Duodenal mucosa (tissue), 2 donors: ENCODE measurements around the gene TMEM131.
"Not testable (repeated sequence)": the region's sequence is repeated elsewhere in the genome, so short reads cannot be mapped to it uniquely, and the experiment has no call there.

ENCODE experiments used
- H3K27ac ChIP-seq: one replicate; pipeline ENCODE4 v1.7.0; 2013; ENCODE audit warnings: low read depth, low read length
- H3K27me3 ChIP-seq, 2 donors: one replicate each; pipeline ENCODE4 v1.7.0; 2013; ENCODE audit warnings: low read length in 2 of 2, control low read depth in 1 of 2; ENCODE audit not compliant: insufficient read depth in 2 of 2, control insufficient read depth in 1 of 2
- H3K36me3 ChIP-seq, 2 donors: one replicate each; pipeline ENCODE4 v1.7.0; 2013; ENCODE audit warnings: low read length in 2 of 2, control low read depth in 1 of 2; ENCODE audit not compliant: insufficient read depth in 2 of 2, control insufficient read depth in 1 of 2
- H3K4me1 ChIP-seq, 2 donors: one replicate each; pipeline ENCODE4 v1.7.0; 2013; ENCODE audit warnings: low read length in 2 of 2, control low read depth in 1 of 2; ENCODE audit not compliant: insufficient read depth in 2 of 2, control insufficient read depth in 1 of 2
- H3K4me3 ChIP-seq, 2 donors: one replicate each; pipeline ENCODE4 v1.7.0; 2013; ENCODE audit warnings: low read length in 2 of 2, low read depth in 1 of 2
- H3K9ac ChIP-seq, 2 donors: one replicate each; pipeline ENCODE4 v1.7.0; 2013; ENCODE audit warnings: low read length in 2 of 2, low read depth in 1 of 2
- H3K9me3 ChIP-seq, 2 donors: one replicate each; pipeline ENCODE4 v1.7.0; 2013; ENCODE audit warnings: low read length in 2 of 2, control low read depth in 1 of 2; ENCODE audit not compliant: control insufficient read depth in 1 of 2

Gene TMEM131

GRCh38 chr2:97958184-97958583, 37.6 kb downstream of the TMEM131 start:
- Histone ChIP-seq H3K9me3 (no peaks in the 10 kb centered on the region), H3K36me3 (no peaks in the 10 kb centered on the region), H3K27me3 (no peaks in the 10 kb centered on the region), H3K4me3 (no peak overlapping the region), H3K9ac (no peak overlapping the region), H3K27ac (no peak overlapping the region), H3K4me1 (peaks cover 0 to 4% of the 10 kb centered on the region in 2 donors)

- Histone ChIP-seq H3K9me3 (no peaks in the 10 kb centered on the region), H3K36me3 (no peaks in the 10 kb centered on the region), H3K9ac (no peak overlapping the region), H3K4me1 (no peaks in the 10 kb centered on the region), H3K27me3 (no peaks in the 10 kb centered on the region), H3K27ac (no peak overlapping the region), H3K4me3 (no peak overlapping the region)
Measured at GRCh38 chr2:97957432-97958183, 38.1 kb downstream of the TMEM131 start.

DNA sequence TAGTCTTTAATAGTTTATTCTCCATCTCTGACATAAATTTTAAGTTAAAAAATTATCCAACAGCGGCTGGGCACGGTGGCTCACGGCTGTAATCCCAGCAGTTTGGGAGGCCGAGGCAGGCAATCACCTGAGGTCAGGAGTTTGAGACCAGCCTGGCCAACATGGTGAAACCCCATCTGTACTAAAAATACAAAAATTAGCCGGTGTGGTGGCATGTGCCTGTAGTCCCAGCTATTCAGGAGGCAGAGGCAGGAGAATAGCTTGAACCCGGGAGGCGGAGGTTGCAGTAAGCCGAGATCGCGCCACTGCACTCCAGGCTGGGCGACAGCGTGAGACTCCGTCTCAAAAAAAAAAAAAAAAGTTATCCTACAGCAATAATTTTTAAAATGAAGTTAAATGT, 39.0 kb downstream of the TMEM131 start:
- H3K9me3 ChIP-seq, H3K4me3 ChIP-seq, H3K27ac ChIP-seq, H3K4me1 ChIP-seq, H3K9ac ChIP-seq, H3K36me3 ChIP-seq, H3K27me3 ChIP-seq: not testable (repeated sequence)

GRCh38 chr2:97953853-97954252, 41.9 kb downstream of the TMEM131 start:
- H3K4me1 ChIP-seq = no peaks in the 10 kb centered on the region
- H3K4me3 ChIP-seq = no peak overlapping the region

DNA sequence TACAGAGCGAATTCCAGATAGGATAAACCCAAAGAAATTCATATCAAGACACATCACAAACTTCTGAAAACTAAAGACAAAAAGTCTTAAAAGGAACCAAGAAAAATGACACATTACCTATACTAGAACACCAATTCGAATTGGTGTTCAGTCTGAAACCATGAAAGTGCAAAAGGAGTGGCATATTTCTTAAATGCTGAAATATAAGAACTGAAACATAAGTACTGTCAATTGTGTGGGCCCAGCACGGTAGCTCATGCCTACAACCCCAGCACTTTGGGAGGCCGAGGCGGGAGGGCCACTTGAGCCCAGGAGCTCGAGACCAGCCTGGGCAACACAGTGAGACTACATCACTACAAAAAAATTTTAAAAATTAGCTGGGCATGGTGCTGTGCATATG, 43.4 kb downstream of the TMEM131 start:
- Histone ChIP-seq H3K4me3 (no peak overlapping the region), H3K9me3 (no peaks in the 10 kb centered on the region), H3K9ac (no peak overlapping the region), H3K36me3 (no peaks in the 10 kb centered on the region), H3K27ac (no peak overlapping the region), H3K27me3 (no peaks in the 10 kb centered on the region), H3K4me1 (no peaks in the 10 kb centered on the region)

More at GRCh38 chr2:97953853-97954252, 41.9 kb downstream of the TMEM131 start:
- Histone ChIP-seq H3K9ac (no peak overlapping the region), H3K36me3 (no peaks in the 10 kb centered on the region), H3K27ac (no peak overlapping the region), H3K27me3 (no peaks in the 10 kb centered on the region), H3K9me3 (no peaks in the 10 kb centered on the region)

DNA sequence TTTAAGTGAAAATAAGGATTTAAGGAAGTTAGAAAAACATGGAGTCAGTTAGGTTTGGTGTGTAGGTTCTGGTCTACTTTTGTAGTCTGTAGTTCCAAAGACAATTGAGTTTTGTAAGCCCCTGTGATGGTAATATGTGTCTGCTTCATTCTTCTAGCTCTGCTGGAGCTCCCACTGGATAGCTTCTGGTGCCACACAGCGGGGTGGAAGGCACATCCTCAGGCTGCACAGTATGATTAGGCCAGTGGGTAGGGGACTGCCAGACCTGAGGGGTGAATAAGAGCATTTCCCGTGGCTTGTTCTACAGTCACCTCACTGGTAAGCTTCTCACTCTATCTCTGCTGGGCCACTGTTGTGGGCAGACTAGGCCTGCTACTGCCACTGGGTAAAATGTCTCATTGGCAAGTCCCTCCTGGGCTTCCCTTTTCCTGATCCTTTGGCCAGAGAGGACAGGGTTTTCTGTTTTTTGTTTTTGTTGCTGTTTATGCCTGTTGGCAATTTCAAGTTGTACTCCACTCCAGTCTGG, 44.5 kb downstream of the TMEM131 start:
- Histone ChIP-seq H3K9me3 (no peaks in the 10 kb centered on the region), H3K36me3 (no peaks in the 10 kb centered on the region), H3K27me3 (no peaks in the 10 kb centered on the region), H3K9ac (no peak overlapping the region), H3K27ac (no peak overlapping the region), H3K4me3 (no peak overlapping the region), H3K4me1 (peaks cover 0 to 5% of the 10 kb centered on the region in 2 donors)

DNA sequence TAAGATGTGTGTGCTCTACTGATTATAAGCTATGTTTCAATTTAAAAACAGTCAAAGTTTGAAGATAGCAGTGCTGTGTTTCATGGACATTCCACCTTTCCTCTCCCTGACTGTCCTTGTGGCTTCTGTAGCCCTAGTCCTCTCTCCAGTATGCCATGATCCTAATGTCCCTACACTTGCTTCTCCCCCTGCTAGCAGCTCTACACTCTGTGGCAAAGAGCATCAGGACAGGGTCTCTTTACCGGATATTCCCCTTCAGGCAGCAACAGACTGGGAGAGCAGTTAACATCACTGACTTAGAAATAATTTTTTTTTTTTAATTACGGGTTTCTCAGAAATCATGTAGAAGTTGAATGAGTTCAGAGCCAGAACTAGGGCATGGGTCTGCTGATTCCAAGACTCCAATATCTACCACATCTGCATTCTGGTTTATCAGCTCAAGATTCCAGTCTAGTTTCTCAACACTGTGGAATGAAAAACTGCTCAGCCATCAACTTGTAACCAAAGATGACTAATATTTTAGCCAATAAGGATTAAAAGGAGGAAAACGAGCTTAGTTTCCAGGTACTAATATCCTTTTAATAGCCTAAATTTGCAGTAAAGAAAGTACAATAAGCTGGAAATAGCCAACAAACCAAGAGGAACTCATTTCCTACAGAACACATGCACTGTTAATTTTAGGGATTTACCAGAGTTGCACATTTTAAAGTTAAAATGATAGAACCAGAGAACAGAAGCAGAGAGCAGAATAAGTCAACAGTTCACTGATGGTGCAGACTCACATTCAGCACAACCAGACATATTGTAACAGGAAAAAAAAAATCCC, 45.2 kb downstream of the TMEM131 start:
- H3K9ac ChIP-seq = no peak overlapping the region
- peaks cover 4 to 9% of the 10 kb centered on the region in 2 donors for H3K4me1 ChIP-seq
- H3K36me3 ChIP-seq = no peaks in the 10 kb centered on the region
- H3K4me3 ChIP-seq = no peak overlapping the region
- no peak overlapping the region for H3K27ac ChIP-seq
- no peaks in the 10 kb centered on the region for H3K9me3 ChIP-seq
- no peaks in the 10 kb centered on the region for H3K27me3 ChIP-seq

- Histone ChIP-seq H3K9me3 (no peaks in the 10 kb centered on the region), H3K27ac (no peak overlapping the region), H3K36me3 (no peaks in the 10 kb centered on the region), H3K4me3 (no peak overlapping the region), H3K27me3 (no peaks in the 10 kb centered on the region), H3K9ac (no peak overlapping the region), H3K4me1 (peaks cover 4 to 9% of the 10 kb centered on the region in 2 donors)
Measured at GRCh38 chr2:97948926-97949325, 46.8 kb downstream of the TMEM131 start.

DNA sequence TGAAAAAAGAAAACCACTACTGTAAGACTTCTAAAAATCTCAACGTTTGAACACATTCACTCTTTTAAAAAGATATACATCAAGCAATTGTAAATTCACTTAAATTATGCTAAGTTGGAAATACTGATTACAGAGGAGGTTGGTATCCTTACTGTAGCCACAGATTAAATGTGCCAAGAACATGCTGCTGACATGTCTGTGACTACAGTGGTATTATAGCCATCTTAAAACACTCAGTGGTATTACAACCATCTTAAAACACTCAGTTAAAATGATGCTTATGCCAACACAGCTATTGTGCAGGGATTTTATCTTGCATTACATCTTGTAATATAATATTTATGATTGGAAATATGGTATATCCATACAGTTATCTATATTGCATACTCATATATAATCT, 50.0 kb downstream of the TMEM131 start:
- no peaks in the 10 kb centered on the region for H3K27me3 ChIP-seq
- no peak overlapping the region for H3K9ac ChIP-seq
- H3K4me1 ChIP-seq = peaks cover 4 to 9% of the 10 kb centered on the region in 2 donors
- H3K9me3 ChIP-seq = no peaks in the 10 kb centered on the region
- no peak overlapping the region for H3K4me3 ChIP-seq
- H3K36me3 ChIP-seq = no peaks in the 10 kb centered on the region
- no peak overlapping the region for H3K27ac ChIP-seq

DNA sequence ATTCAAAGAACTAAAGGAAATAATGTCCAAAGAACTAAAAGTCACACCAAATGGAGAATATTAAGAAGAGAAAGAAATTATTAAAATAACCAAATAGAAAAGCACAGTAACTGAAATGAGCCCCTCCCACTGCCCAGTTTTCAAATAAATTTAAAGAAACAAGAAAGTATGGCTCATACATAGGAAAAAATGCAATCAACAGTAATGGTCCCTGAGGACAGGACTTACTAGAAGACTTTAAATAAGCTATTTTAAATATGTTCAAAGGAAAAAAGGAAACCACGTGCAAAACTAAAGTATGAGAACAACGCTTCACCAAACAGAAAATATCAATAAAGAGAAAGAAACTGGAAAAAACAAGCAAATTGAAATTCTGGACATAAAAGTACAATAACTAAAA, 58.9 kb downstream of the TMEM131 start:
- Histone ChIP-seq H3K27me3 (no peaks in the 10 kb centered on the region), H3K4me3 (no peak overlapping the region), H3K9ac (no peak overlapping the region), H3K4me1 (peaks cover 14 to 26% of the 10 kb centered on the region in 2 donors), H3K9me3 (no peaks in the 10 kb centered on the region), H3K27ac (no peak overlapping the region), H3K36me3 (no peaks in the 10 kb centered on the region)
